Measurements from ENCODE around the gene FAM180B. TPM values are rescaled to one million over a fixed set of nuclear protein-coding genes. Genes with fewer than 3 reads are reported as not detected.

Gene FAM180B
- total and polyA plus RNA-seq, 2 of the 13 experiments (the other 11 are each of a cell fraction or from before 2014, with no cell fraction given), result 0.40 to 1.0 TPM

GRCh38 chr11:47616726-47617416 is 30.4 kb downstream of the FAM180B start (continued):
- no peak for TF ChIP-seq ZHX2 (IDR thresholded peaks at IDR 0.05; ENCODE audit: low read depth)
- no peak for TF ChIP-seq ZHX2 (CRISPR knock-in tag; IDR thresholded peaks at IDR 0.05; ENCODE audit: borderline replicate concordance)
- TF ChIP-seq ZNF251 (CRISPR knock-in tag; IDR thresholded peaks at IDR 0.05), result no peak
- TF ChIP-seq SNAPC4 (CRISPR knock-in tag; IDR thresholded peaks at IDR 0.05), result no peak
- no peak for TF ChIP-seq FOXA1 (IDR thresholded peaks at IDR 0.05)
- TF ChIP-seq FOXA1 (CRISPR knock-in tag; IDR thresholded peaks at IDR 0.05), result no peak
- TF ChIP-seq TGIF2 (CRISPR knock-in tag; IDR thresholded peaks at IDR 0.05), result 0 out of 2 replicates have a peak, but pooled peaks have one; percentile 32
- TF ChIP-seq RFXAP (CRISPR knock-in tag; IDR thresholded peaks at IDR 0.05; ENCODE audit: borderline replicate concordance), result 0 out of 2 replicates have a peak, but pooled peaks have one; percentile 24
- TF ChIP-seq ZNF775 (CRISPR knock-in tag; IDR thresholded peaks at IDR 0.05; ENCODE audit: borderline replicate concordance), result no peak
- TF ChIP-seq MYC (CRISPR knock-in tag; IDR thresholded peaks at IDR 0.05; ENCODE audit: borderline replicate concordance), result no peak
- TF ChIP-seq KAT2B (IDR thresholded peaks at IDR 0.05; ENCODE audit: borderline replicate concordance, low read depth, low read length), result no peak
- no peak for TF ChIP-seq KLF13 (CRISPR knock-in tag; IDR thresholded peaks at IDR 0.05)
- no peak for TF ChIP-seq RBFOX2 (IDR thresholded peaks at IDR 0.05; ENCODE audit: low read depth, low read length)
- no peak for TF ChIP-seq SIN3A (IDR thresholded peaks at IDR 0.05; ENCODE audit: borderline replicate concordance, low read depth, low read length)
- no peak for TF ChIP-seq YEATS4 (CRISPR knock-in tag; IDR thresholded peaks at IDR 0.05; ENCODE audit: borderline replicate concordance)
- TF ChIP-seq TSC22D2 (CRISPR knock-in tag; IDR thresholded peaks at IDR 0.05; ENCODE audit: borderline replicate concordance), result no peak
- TF ChIP-seq CTCF (CRISPR knock-in tag; IDR thresholded peaks at IDR 0.05), result peak; percentile 85
- TF ChIP-seq STAG1 (CRISPR knock-in tag; IDR thresholded peaks at IDR 0.05), result peak; percentile 91
